GM23248 (cell line): ENCODE results near the gene PDE1A. TPM values are rescaled to one million over a fixed set of nuclear protein-coding genes. Genes with fewer than 3 reads are reported as not detected.

Experiments used
- DNase-seq: peaks from one replicate; pipeline ENCODE4 v3.0.0-alpha.2; 2015
- H2AFZ ChIP-seq: fragments of 200-600 bp; sonication (generic); 2 replicates; pipeline ENCODE4 v1.6.1; 2016; ENCODE audit warnings: antibody characterized with exemption
- H3F3A ChIP-seq: fragments of 200-600 bp; sonication (generic); 2 replicates; pipeline ENCODE4 v1.6.1; 2016; ENCODE audit warnings: mild to moderate bottlenecking, antibody characterized with exemption, mixed run types; ENCODE audit not compliant: insufficient read depth
- H3K27ac ChIP-seq: fragments of 200-600 bp; sonication (generic); 2 replicates; pipeline ENCODE4 v1.5.1; 2016; ENCODE audit warnings: mild to moderate bottlenecking
- H3K27me3 ChIP-seq: fragments of 200-600 bp; sonication (generic); replicated peaks from 2 replicates; pipeline ENCODE4 v1.6.1; 2016; ENCODE audit warnings: mild to moderate bottlenecking; ENCODE audit not compliant: insufficient read depth
- H3K36me3 ChIP-seq: fragments of 200-600 bp; sonication (generic); 2 replicates; pipeline ENCODE4 v1.6.1; 2016; ENCODE audit warnings: low read depth, mild to moderate bottlenecking
- H3K4me1 ChIP-seq: fragments of 200-600 bp; sonication (generic); 2 replicates; pipeline ENCODE4 v1.6.1; 2016; ENCODE audit warnings: mild to moderate bottlenecking; ENCODE audit not compliant: insufficient read depth
- H3K4me2 ChIP-seq: fragments of 200-600 bp; sonication (generic); one replicate; pipeline ENCODE4 v1.6.1; 2016; ENCODE audit warnings: mild to moderate bottlenecking; ENCODE audit not compliant: unreplicated experiment
- H3K4me3 ChIP-seq: fragments of 200-600 bp; sonication (generic); 2 replicates; pipeline ENCODE4 v1.5.1; 2016; ENCODE audit warnings: mild to moderate bottlenecking
- H3K79me2 ChIP-seq: fragments of 200-600 bp; sonication (generic); 2 replicates; pipeline ENCODE4 v1.6.1; 2016; ENCODE audit warnings: mild to moderate bottlenecking; ENCODE audit not compliant: insufficient read depth
- H3K9ac ChIP-seq: fragments of 200-600 bp; sonication (generic); 2 replicates; pipeline ENCODE4 v1.6.1; 2016; ENCODE audit warnings: mild to moderate bottlenecking
- H3K9me2 ChIP-seq: fragments of 200-600 bp; sonication (generic); 2 replicates; pipeline ENCODE4 v1.6.1; 2016; ENCODE audit warnings: mixed run types, mild to moderate bottlenecking, moderate library complexity; ENCODE audit not compliant: insufficient read depth
- H3K9me3 ChIP-seq: fragments of 200-600 bp; sonication (generic); one replicate; pipeline ENCODE4 v1.6.1; 2017; ENCODE audit warnings: low read depth
- H4K20me1 ChIP-seq: fragments of 200-600 bp; sonication (generic); 2 replicates; pipeline ENCODE4 v1.6.0; 2016; ENCODE audit not compliant: insufficient read depth
- EZH2 ChIP-seq: fragments of 200-600 bp; sonication (generic); IDR thresholded peaks from 2 replicates; pipeline ENCODE4 v1.6.1; 2018; ENCODE audit warnings: antibody characterized with exemption, mild to moderate bottlenecking; ENCODE audit not compliant: insufficient read depth, poor library complexity, severe bottlenecking
- EZH2phosphoT487 ChIP-seq: fragments of 200-600 bp; sonication (generic); IDR thresholded peaks from 2 replicates; pipeline ENCODE4 v1.6.1; 2018; ENCODE audit warnings: antibody characterized with exemption, moderate library complexity, mild to moderate bottlenecking, low read depth; ENCODE audit not compliant: insufficient read depth
- WGBS, 2 experiments: methylation state at CpG; one replicate each; pipeline ENCODE4 v1.1.6; 2015 to 2017; ENCODE audit warnings: low lambda C conversion rate in 2 of 2, low coverage in 1 of 2; ENCODE audit errors: missing lambda C conversion rate in 2 of 2; 5-methylcytosine and 5-hydroxymethylcytosine counted together
- in situ Hi-C: fragments of 300-500 bp; cut with MboI; formaldehyde crosslinking; loops from 2 replicates; pipeline ENCODE4 v1.15.0; 2020
- polyA plus RNA-seq: library from polyadenylated mRNA; unstranded; fragments of >200 nt; fragmentation: Nextera tagmentation; extraction: Ambion mirVana; gene quantifications from 2 replicates; pipeline ENCODE4 v1.2.1, GENCODE V29; 2016
- total RNA-seq: library from RNA; depleted of rRNA; stranded (reverse); fragments of >200 nt; shearing (Covaris generic); gene quantifications from 2 replicates; pipeline ENCODE4 v1.2.3, GENCODE V29; 2014; rRNA removed

PDE1A gene
- total RNA-seq (1.9 and 16.3 TPM in 2 replicates), polyA plus RNA-seq (0.93 and 1.0 TPM in 2 replicates)

DNA sequence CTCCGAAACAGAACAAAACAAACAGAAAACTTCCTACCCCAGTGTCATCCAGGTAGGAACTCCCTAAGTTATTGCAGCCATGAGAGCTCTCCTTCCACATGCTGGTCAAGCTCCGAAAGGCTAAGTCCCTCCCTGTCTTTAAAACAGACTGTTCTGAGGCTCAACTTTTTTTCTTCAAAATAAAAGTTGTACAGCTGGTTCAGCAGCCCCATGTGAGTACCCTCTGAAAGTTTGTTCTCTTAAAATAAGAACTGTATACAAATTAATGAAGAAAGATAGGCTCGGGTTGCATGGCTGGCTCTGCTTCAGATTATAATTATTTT, at the start of gene PDE1A:
Gene PDE1A (minus strand): TSS at position 119 of the 323 bp plus-strand sequence.
- H2AFZ ChIP-seq, result peak within 1 kb of the TSS; percentile 77
- TF ChIP-seq EZH2 (no peak), EZH2phosphoT487 (no peak)
- 26 to 29% methylated on average over 3 of the region's 3 CpGs for WGBS, 2 experiments
- peaks cover 6% of the 10 kb centered on the region; the same call in 1 of the 2 replicates for H3F3A ChIP-seq
- no peaks in the 10 kb centered on the region for H3K79me2 ChIP-seq
- no peak for DNase-seq
- in situ Hi-C loops, result no loop called here
- H3K4me3 ChIP-seq, result peak within 1 kb of the TSS; percentile 14
- no peaks in the 10 kb centered on the region for H3K9me3 ChIP-seq
- no peak within 1 kb of the TSS for H3K27ac ChIP-seq
- peak within 1 kb of the TSS; percentile 44 for H3K4me2 ChIP-seq
- no peaks in the 10 kb centered on the region for H4K20me1 ChIP-seq
- H3K9ac ChIP-seq, result no peak within 1 kb of the TSS
- H3K36me3 ChIP-seq, result no peaks in the 10 kb centered on the region
- H3K4me1 ChIP-seq, result peaks cover 27% of the 10 kb centered on the region
- H3K9me2 ChIP-seq, result no peaks in the 10 kb centered on the region
- H3K27me3 ChIP-seq, result no peaks in the 10 kb centered on the region

DNA sequence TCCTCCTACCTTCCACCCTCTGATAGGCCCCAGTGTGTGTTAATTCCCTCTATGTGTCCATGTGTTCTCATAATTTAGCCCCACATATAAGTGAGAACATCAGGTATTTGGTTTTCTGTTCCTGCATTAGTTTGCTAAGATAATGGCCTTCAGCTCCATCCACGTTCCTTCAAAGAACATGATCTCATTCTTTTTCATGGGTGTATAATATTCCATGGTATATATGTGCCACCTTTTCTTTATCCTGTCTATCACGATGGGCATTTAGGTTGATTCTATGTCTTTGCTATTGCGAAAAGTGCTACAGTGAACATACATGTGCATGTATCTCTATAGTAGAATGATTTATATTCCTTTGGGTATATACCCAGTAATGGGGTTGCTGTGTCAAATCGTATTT, 46.8 kb upstream of the PDE1A start:
- no peaks in the 10 kb centered on the region for H3K79me2 ChIP-seq
- no peak overlapping the region for H2AFZ ChIP-seq
- H3K9me3 ChIP-seq, result no peaks in the 10 kb centered on the region
- no peaks in the 10 kb centered on the region for H3K9me2 ChIP-seq
- no peaks in the 10 kb centered on the region for H3K27me3 ChIP-seq
- no peaks in the 10 kb centered on the region for H3K4me1 ChIP-seq
- no peaks in the 10 kb centered on the region for H3F3A ChIP-seq
- TF ChIP-seq EZH2 (no peak), EZH2phosphoT487 (no peak)
- WGBS, 2 experiments, result 42 to 43% methylated on average over 4 of the region's 4 CpGs
- in situ Hi-C loops, result no loop called here
- no peaks in the 10 kb centered on the region for H4K20me1 ChIP-seq
- H3K4me3 ChIP-seq, result no peak overlapping the region
- no peak for DNase-seq
- H3K9ac ChIP-seq, result no peak overlapping the region
- no peak overlapping the region for H3K27ac ChIP-seq
- no peaks in the 10 kb centered on the region for H3K36me3 ChIP-seq
- H3K4me2 ChIP-seq, result no peak overlapping the region

DNA sequence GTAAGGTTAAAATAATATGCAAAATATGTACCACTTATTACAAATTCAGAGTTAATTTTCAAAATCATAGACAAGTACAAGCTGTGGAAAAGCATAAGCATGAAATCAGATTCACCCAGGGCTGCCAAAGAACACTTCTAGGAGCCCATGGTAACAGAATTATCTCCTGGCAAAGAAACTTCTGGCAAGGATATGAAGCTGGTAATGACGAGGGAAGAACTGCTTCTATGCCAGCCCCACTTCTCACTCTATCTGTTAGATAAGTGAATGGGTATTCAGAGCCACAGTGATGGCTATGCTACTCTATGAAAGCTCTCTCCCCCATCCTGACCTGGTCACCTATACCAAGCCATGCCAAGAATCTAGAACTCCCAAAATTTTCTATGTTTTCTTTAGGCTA, 36.9 kb upstream of the PDE1A start:
- Histone ChIP-seq H3F3A (no peaks in the 10 kb centered on the region), H3K9me3 (no peaks in the 10 kb centered on the region), H3K79me2 (no peaks in the 10 kb centered on the region), H3K36me3 (no peaks in the 10 kb centered on the region), H3K9me2 (no peaks in the 10 kb centered on the region), H2AFZ (0 out of 2 replicates have a peak overlapping the region, but pooled peaks have one; percentile 38), H3K4me1 (no peaks in the 10 kb centered on the region), H3K27me3 (no peaks in the 10 kb centered on the region), H3K4me2 (no peak overlapping the region), H3K9ac (no peak overlapping the region), H3K27ac (no peak overlapping the region), H4K20me1 (no peaks in the 10 kb centered on the region), H3K4me3 (no peak overlapping the region)
- no peak for TF ChIP-seq EZH2phosphoT487
- TF ChIP-seq EZH2, result no peak
- 17 to 45% methylated on average over 1 of the region's 1 CpG for WGBS, 2 experiments
- no peak for DNase-seq
- in situ Hi-C loops, result no loop called here

- Histone ChIP-seq H3K4me3 (no peak overlapping the region), H3K4me1 (peaks cover 15% of the 10 kb centered on the region), H3K79me2 (no peaks in the 10 kb centered on the region), H2AFZ (no peak overlapping the region), H3K9me3 (no peaks in the 10 kb centered on the region), H3K4me2 (peak overlapping the region; percentile 11), H3K27ac (no peak overlapping the region), H3K9ac (no peak overlapping the region), H3K36me3 (no peaks in the 10 kb centered on the region), H4K20me1 (no peaks in the 10 kb centered on the region), H3K9me2 (no peaks in the 10 kb centered on the region), H3K27me3 (no peaks in the 10 kb centered on the region), H3F3A (0 out of 2 replicates have a peak, but pooled peaks cover 10% of the 10 kb centered on the region)
- no peak for TF ChIP-seq EZH2phosphoT487
- no peak for TF ChIP-seq EZH2
- WGBS, 2 experiments, result 42 to 46% methylated on average over 4 of the region's 4 CpGs
- in situ Hi-C loops, result no loop called here
- DNase-seq, result peak; percentile 63
These were observed 29.9 kb upstream of the PDE1A start for GRCh38 chr2:182456784-182457183.

- Histone ChIP-seq H2AFZ (no peak overlapping the region), H3K4me1 (peaks cover 26% of the 10 kb centered on the region), H3F3A (peaks cover 20% of the 10 kb centered on the region), H4K20me1 (no peaks in the 10 kb centered on the region), H3K36me3 (no peaks in the 10 kb centered on the region), H3K9me3 (no peaks in the 10 kb centered on the region), H3K9ac (no peak overlapping the region), H3K27me3 (no peaks in the 10 kb centered on the region), H3K27ac (no peak overlapping the region), H3K4me3 (no peak overlapping the region), H3K79me2 (no peaks in the 10 kb centered on the region), H3K4me2 (no peak overlapping the region), H3K9me2 (no peaks in the 10 kb centered on the region)
- DNase-seq, result no peak
- TF ChIP-seq EZH2 (no peak), EZH2phosphoT487 (no peak)
- WGBS, 2 experiments, result 91 to 92% methylated on average over 2 of the region's 2 CpGs
- in situ Hi-C loops, result no loop called here
These were observed 25.7 kb upstream of the PDE1A start for GRCh38 chr2:182452456-182452990.
